MV-4-11 (cell line): Measurements from ENCODE around the gene MIER2.
A peak's percentile ranks its signal among the peaks of the same experiment; 100 is the strongest.

ENCODE experiments used
- DNase-seq: peaks from one replicate; lab custom pipeline; 2025; lab: John Stamatoyannopoulos, UW

MIER2 gene

DNA sequence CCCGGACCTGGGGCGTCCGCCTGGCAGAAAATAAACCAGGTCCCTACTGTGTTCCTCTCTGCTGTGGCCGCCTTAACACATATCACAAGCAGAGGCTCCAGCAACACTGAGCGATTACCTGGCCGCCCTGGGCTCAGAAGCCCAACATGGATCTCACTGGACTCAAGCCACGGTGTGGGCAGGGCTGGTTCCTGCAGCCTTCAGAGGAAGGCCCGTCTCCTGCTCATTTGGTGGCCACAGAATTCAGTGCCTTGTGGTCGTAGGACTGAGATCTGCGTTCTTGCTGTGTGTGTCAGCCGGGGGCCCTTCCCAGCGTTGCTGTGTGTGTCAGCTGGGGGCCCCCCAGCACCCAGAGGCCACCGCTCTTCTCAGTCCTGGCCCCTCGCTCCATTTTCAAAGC, 34.1 kb upstream of the MIER2 start:
- DNase-seq, result no peak

GRCh38 chr19:377801-378581, 33.4 kb upstream of the MIER2 start:
- no peak for DNase-seq

- DNase-seq, result no peak
Measured at GRCh38 chr19:376111-376470, 31.5 kb upstream of the MIER2 start.

DNA sequence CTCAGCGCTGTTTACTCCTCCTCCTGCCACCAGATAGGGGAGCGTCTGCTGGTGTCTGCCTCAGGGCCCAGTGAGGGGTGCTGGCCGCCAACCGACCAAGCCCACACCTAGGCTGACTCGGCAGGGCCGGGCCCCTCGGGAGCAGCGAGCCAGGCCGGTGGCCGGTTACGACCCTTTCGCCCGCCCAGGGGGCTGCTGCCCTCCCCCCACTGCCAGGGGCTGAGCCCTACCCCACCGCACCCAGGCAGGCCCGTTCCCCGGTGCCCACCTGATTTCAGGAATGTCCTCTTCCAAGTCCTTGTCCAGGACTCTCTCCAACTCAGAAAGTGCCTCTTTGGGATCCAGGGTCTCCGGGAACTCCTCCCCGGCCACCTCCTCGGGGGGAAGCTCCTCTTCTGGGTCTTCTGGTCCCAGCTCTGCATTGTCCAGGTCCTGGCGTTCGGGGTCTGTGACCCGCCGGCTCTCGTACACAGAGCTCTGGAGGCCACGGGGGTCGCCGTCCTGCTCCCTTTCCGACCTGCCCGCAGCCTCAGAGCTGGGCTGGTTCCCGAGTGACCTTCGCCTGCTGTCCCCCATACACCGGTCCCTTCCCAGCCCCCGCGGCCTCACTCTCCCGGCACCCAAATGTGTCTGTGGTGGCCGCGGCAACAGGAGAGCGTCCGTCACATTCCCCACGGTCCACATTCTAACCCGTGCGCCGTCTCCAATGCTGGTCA, 31.0 kb upstream of the MIER2 start:
- DNase-seq, result no peak

DNA sequence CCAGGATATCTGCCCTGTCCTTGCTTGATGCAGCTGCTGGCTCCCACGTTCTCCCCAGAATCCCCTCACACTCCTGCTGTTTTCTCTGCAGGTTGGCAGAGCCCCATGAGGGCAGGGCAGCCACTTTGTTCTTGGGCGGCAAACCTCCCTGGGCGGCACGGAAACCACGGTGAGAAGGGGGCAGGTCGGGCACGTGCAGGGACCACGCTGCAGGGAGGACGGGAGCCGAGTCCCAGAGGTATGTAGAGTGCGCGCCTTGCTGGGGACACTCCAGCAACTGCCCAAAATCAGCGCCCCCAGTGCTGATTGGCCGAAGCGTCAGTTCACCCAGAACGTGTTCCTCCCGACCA, 30.3 kb upstream of the MIER2 start:
- DNase-seq, result no peak

DNA sequence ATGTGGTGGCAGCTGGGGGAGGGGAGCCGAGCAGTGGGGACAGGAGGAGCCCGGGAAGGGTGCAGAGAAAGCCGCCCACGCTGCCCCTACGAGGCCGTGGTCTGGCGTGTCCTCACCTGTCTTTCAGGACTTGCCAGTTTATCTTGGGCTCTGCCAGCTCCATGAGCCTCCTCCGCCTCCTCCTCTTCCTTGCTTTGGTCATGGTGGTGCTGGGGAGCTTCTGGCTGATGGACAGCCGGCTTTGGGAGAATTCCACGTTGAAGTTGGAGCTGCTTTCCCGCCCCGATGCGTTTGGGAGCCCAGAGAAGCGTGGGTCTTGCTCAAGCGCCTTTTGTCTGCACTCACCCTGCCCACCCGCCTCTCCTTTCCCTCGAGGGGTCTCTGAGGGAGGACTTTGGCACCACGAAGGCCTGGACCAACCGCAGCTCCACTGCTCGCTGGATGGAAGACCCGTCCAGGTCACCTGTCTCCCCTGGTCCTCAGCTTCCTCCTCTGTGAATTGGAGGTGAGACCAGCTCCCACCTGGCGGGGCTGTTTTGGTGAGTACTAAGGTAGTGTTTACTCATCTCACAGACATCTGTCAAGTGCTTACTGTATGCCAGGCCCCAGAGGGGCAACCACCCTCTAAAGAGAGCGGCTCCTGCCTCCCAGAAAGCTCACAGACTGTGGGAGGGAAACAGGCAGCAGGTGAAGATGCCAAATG, 29.7 kb upstream of the MIER2 start:
- DNase-seq, result no peak

- DNase-seq, result no peak
Measured at GRCh38 chr19:373391-374182, 29.0 kb upstream of the MIER2 start.

DNA sequence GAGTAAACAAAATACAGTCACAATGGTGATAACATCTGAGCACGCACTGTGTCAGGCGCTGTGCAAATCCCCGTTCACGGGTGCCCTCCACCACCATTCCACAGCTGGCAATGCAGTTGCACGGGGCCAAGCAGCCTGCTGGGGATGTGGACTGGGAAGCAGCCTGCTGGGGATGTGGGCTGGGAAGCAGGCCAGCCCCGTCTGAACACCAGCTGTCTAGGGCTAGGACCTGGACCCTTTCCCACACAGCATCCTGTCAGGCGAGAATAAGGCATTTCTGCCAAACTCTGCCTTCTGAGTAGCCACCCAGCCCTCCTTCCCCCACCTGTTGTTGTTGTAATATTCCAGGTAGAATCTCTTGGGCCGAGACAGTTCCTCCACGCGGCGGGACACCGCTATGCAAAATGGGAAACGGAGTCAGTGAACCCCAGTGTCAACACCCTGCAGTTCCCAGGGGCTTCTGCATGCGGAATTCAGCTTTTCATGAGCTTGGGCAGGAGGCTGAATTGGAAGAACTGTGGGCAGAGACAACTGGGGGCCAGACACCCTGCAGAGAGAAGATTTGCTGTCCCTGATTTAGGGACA, 27.8 kb upstream of the MIER2 start:
- no peak for DNase-seq

- DNase-seq, result no peak
Measured at GRCh38 chr19:371501-372168, 27.0 kb upstream of the MIER2 start.

DNA sequence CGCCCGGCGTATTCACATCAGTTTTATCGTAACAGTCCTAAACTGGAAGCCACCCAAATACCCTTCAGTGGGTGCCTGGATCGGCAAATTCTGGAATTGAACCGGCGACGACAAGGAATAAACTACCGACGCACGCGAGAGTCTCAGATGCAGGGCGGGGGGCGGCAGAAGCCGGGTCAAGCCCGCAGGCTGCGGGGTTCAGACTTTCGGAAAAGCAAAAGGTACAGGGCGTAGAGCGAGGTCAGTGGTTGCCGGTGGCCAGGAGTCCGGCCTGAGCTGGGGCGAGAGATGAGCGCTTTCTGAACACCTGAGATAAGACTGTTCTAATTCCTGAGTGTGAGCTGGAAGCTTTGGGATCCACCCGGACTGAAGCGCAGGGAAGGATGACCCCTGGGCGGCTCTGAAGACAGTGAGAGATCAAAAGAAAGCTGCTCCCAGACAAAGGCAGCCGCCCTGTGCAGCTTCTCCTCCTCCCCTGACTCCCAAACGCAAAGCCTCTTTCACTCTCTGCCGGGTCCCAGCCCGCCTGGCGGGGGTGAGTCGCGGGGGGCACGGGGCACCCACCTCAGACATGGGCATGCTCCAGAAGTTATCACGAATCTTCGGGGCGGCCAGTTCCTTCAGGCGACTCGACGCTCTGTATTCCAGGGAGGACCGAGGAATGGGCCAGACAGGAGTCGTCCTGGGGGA, 26.2 kb upstream of the MIER2 start:
- DNase-seq, result no peak

DNA sequence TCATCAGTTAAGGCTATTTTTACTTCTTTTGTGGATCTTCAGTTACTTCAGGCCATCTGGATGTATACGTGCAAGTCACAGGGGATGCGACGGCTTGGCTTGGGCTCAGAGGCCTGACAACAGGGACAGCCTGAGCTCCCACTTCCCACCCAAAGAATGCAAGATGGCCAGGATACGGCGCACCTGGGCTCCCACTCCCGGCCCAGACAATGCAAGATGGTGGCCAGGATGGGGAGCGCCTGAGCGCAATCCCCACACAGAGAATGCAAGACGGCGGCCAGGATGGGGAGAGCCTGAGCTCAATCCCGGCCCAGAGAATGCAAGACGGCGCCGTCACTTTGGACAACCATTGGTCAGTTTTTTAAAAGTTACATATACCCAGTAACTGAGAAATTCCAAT, 25.3 kb upstream of the MIER2 start:
- DNase-seq, result no peak

DNA sequence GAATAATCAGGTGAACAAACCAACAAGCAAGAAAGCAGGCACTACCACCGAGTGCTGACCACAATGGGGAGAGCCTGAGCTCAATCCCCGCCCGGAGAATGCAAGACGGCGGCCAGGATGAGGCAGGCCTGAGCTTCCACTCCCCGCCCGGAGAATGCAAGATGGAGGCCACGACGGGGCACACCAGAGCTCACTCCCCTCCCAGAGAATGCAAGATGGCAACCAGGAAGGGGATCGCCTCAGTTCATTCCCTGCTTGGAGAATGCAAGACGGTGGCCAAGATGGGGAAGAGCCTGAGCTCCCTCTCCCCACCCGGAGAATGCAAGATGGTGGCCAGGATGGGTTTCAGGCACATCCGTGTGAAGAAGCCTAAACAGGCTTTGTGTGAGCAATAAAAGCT, 24.7 kb upstream of the MIER2 start:
- no peak for DNase-seq

DNA sequence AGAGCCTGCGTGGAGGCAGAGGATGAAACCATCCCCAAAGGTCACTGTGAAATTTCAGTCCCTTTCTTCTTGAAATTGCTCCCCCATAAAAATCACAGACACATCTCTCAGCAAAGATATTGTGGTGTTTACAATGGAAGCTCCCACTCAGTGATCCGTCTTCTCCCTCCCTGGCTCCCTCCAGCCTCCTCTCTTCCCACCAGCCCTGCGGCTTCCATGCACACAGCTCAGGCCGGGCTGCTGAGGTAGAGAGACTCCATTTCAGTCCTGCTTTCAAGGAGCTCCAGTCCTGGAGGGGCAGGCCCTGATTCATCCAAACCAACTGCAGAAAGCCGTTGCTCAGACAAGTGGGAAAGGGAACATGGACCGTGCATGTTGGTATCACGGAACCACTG, 24.0 kb upstream of the MIER2 start:
- DNase-seq, result no peak

DNA sequence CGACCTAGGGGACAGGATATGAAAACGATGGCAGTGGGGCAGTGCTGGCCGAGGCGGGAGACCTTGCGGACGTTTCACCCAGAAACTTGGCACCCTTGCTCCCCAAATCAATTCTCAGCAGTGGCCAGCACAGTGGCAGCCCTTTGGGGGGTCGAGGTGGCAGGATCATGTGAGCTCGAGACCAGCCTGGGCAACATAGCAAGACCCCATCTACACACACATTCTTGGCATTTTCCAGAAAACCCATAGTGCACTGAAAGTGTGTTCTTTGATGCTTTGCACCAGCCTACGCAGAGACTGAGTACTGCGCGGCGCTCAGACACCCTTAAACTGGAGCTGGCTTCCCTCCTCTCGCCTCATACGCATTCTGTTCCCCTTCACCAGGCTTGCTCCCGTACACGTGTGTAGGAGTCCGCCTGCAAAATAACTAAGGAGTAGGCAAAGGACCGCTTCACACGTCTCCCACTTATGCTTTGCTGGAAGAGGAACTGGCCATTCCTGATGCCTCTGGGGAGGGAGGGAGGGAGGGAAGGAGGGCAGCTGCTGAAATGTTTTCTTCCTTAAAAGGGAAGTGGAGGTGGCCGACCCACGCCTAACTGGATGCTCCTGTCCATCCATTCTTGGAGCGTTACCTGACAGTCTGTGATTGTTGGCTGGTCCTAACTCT, 23.5 kb upstream of the MIER2 start:
- DNase-seq, result peak; percentile 37

- peak; percentile 52 for DNase-seq
Measured at GRCh38 chr19:367561-367960, 23.0 kb upstream of the MIER2 start.

DNA sequence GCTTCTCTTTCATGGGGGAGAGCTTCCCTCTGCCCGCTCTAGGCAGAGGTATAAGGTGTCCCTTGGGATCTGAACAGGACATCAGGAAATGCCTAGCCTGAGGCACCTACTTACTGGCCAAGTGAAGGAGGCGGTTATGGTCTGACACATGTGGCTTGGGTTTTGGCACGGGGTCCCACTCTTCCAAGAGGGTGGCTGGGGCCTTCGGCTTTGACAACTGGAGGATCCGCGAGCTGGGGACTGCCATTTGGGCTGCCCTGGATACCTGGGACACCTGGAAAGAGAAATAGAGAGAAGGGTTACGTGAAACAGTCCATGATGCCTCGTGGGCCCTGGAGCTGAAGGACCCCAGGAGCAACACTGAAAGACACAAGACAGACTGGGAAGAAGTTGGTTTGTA, 22.4 kb upstream of the MIER2 start:
- DNase-seq, result no peak

DNA sequence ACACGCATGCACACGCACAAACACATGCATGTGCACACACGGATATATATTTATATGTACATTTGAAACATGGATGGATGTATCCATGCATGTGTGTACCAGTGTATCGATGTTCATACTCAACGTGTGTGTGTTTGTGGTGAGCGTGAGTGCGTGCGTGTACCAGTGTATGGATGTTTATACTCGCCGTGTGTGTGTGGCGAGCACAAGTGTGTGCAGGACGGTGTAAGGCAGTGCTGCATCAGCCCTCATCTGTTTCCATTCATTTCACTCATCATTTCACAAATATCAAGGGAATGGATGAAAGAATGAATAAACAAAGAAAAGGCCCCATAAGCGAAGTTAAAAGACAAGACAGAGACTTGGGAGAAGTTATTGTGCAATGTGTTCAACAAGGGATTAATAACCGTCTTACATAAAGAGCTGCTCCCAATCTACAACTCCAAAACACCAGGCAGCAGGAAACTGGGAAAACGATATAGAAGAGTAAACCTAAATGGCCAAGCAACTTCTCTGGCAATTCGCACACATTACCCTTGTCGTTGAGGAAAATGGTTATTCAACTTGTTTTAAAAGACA, 21.7 kb upstream of the MIER2 start:
- no peak for DNase-seq

GRCh38 chr19:364496-365287, 20.1 kb upstream of the MIER2 start:
- DNase-seq, result no peak

DNA sequence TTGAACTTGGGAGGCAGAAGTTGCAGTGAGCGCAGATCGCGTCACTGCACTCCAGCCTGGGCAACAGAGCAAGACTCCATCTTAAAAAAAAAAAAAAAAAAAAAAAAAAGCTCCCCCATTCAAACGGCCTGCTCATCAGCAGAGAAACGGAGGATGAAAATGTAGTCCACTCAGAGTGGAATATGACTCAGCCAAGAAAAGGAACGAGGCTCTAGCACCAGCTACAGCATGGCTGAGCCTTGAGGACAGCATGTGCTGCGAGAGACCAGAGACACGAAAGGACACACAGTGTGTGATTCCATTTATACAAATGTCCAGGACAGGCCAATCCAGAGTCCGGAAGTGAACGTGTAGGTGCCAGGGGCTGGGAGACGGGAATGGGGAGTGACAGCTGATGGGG, 18.1 kb upstream of the MIER2 start:
- DNase-seq, result no peak
